Posterior cingulate gyrus (tissue), 11 donors: ENCODE measurements around the gene FAM25A.
"Not testable (repeated sequence)": the region's sequence is repeated elsewhere in the genome, so short reads cannot be mapped to it uniquely, and the experiment has no call there.

Experiments used
- DNase-seq, 10 donors: peaks; one replicate each; pipeline versions ENCODE4 v3.0.0 to v3.0.0-alpha.2; 2020 to 2021; ENCODE audit warnings: mixed read lengths in 3 of 10
- intact Hi-C: fragments of 100-400 bp; cut with DNase I; formaldehyde crosslinking; loops from one replicate; pipeline ENCODE4 v1.15.1; 2023

Gene FAM25A

DNA sequence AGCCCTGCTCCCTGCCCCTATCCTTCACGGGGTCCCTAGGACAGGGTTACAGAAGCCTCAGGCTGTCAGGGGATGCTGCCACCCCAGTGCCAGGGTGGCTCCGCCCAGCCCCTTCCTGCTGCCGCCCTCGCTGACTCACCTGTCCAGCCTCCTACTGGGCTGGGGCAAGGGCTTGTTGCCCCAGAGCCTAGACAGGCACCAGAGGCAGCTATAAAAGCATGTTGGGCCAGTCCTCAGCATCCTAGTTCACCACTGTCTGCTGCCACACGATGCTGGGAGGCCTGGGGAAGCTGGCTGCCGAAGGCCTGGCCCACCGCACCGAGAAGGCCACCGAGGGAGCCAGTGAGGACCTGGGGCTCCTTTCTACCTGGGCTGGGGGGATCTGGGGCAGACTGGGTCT lies at the start of gene FAM25A:
FAM25A (plus strand) TSS at position 239 of the 400 bp plus-strand sequence; CDS start at position 270, 31 bp downstream.
- DNase-seq, intact Hi-C loops: not testable (repeated sequence)

DNA sequence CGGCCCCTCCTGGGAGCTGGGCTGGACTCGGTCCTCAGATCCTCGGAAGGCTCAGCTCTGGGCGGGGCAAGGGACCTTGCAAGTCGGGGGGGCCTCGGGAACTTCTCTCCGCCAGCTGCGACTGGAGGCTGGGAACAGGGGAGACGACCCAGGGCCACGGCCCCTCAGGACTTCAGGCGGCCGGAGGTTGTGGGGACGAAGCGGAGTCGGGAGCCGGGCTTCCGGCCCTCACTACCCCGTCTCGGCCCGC lies 49.2 kb upstream of the FAM25A start:
- intact Hi-C loops, result no loop called here

DNA sequence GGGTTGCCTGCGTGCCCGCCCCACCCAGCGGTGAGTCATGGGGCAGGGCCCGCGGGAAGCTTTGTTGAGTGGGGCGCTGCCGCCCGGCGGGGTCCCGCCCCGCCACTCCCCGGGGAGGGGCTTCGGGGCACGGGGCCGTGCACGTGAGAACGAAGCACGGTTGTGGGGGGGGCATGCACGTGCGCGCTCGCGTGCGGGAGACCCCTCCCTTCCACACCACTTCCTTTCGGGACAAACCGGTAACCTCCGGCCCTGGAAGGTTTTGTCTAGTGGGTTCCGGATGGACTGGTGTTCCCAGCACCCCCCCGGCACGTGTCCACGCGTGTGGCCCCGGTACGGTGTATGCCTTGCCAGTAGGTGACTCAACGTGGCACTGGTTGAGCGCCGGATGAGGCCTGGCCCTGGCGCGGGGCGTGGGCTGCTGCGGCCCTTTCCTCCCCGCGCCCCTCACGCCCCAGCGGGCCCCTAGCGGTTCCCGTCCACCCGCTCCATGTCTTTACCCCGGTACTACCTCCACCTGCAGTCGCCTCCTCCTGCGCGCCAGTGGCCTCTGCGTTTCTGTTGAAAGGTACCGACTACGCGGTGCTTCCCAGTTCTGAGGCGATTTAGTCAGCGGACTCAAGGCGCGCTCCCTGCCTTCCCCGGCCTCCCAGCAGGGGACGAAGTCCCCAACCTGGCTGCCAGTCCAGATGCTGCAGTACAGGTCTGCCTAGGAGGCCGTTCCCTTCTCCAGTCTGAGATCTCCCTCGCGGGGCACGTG lies 48.7 kb upstream of the FAM25A start:
- intact Hi-C loops, result no loop called here

More for the DNA sequence above, 49.2 kb upstream of the FAM25A start:
- DNase-seq, result no peak

DNA sequence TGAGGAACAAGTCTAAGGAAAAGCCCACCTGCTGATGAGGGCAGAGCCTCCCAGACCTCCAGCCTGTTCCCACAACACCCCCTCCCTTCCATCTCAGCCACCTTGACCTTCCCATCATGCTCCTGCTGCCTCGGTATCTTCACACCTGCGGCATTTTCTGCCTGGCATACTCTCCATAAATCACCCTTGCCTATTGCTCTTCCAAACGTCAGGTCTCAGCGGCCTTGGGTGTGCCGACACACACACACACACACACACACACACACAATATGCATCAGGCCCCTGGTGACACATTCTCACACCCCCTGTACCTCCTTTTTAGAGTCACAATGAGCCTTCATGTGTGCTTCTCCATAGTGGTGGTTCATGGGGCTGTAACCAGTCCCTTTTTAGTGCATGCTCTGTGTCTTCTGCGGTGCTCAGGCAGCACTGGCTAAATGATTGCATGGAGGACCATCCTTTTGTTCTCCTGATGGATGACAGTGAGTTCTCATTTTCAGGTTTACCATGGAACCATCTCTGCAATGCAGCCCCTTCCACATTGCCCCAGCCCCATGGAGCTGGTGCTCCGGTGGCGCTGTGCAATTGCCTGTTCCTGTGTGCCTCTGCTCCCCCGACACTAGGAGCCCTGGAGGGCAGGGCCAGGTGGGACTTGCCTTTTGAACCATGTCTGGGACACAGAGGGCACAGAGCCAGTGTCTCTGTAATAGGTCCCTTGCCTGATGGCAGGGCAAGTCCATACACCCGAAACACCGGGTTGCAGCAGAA lies 47.3 kb upstream of the FAM25A start:
- intact Hi-C loops, result no loop called here
- peak in 2 of 10 donors; percentile 42 to 68 for DNase-seq

More for the DNA sequence above, 48.7 kb upstream of the FAM25A start:
- DNase-seq, result peak in 6 of 10 donors; percentile 39 to 91 (median 70)

DNA sequence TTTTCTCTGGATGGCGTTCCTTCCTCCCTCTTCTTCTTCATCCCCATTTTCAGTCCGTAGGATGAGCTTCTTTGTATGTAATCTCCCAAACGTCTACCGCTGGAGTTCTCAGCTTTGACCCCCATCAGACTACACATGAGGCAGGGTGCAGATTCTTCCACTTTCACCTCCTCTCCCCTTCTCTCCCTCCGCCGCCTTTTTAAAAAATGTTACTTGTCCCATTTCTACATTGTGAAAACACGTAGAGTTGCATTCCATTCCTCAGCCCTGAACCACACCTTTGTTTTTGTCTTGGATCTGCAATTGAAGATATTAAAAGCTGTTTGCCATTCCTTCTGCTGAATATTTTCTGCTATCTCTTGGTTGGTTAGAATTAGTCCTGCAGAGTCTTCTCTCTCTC lies 45.6 kb upstream of the FAM25A start:
- intact Hi-C loops, result no loop called here
- no peak for DNase-seq

DNA sequence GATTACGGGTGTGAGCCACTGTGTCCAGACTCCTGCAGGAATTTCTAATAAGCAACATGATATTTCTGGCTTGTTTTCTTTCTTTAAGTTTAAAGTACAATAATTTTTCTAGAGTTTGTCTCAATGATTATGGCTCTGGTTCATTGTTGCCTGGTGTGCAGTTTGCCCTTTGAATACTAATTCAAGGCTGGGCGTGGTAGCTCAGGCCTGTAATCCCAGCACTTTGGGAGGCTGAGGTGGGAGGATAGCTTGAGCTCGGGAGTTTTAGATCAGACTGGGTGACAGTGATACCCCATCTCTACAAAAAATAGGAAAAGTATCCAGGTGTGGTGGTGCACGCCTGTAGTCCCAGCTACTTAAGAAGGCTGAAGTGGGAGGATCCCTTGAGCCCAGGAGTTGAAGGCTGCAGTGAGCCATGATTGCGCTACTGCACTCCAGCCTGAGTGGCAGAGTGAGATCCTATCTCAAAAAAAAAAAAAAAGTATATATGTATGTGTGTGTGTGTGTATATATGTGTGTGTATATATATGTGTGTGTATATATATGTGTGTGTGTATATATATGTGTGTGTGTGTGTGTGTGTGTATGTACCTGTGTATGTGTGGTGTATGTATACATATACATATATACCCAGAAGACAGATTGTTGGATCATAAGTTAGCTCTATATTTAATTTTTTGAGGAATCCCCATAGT lies 43.6 kb upstream of the FAM25A start:
- DNase-seq, result peak in 2 of 10 donors; percentile 40 to 48
- intact Hi-C loops, result no loop called here

DNA sequence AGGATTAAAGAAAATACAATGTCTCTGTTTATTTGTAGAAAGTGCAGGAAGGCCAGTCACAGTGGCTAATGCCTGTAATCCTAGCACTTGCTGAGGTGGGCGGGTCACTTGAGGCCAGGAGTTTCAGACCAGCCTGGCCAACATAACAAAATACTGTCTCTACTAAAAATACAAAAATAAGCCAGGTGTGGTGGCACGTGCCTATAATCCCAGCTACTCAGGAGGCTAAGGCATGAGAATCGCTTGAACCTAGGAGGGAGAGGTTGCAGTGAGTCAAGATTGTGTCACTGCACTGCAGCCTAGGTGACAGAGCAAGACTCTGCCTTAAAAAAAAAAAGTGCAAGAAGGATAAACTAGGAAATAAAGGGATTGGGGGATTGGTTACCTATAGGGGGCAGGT lies 41.6 kb upstream of the FAM25A start:
- intact Hi-C loops, result not testable (repeated sequence)
- DNase-seq, result peak in 1 of 10 donors; percentile 19

DNA sequence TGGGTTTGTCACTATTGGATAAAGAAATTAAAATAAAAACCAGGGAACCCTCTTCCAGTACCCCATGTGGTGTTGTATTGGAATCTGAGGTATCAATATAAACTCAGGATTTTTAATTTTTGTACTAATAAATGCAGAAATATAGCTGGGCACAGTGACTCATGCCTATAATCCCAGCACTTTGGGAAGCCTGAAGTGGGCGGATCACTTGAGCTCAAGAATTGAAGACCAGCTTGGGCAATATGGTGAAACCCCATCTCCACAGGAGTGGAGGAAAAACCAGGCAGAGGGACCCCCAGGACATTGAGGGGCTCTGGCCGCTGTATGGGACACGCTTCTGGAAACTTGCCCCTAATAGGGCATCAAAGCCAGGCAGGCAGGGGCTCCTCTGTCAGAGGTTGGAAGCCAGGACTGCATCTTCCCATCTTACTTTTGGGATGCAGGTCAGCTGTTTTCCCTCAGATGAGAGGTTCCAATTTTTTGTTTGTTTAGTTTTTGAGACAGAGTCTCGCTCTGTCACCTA lies 40.7 kb upstream of the FAM25A start:
- intact Hi-C loops, result no loop called here
- DNase-seq, result peak in 1 of 10 donors; percentile 43

DNA sequence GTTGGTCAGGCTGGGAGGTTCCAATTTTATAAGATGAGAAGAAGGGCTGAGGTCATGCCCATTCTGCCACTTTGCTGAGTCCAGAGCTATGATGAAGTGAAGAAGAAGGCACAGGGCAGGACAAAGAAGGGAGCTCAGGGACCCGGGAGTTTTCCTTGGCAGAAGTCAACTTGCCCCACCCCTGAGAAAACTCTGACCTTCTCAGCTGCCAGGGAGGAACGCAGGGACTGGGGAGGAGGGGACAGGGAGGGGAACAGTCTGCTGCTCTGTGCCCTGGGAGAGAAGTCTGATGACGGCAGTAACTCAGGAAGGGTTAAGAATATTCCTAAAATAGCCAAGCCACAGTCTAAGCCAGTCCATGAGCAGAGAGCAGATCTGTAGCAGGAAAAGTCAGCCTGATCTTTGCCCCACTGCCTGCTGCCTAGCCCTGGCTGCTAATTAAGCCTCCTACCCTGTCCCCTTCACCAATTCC lies 40.1 kb upstream of the FAM25A start:
- intact Hi-C loops, result no loop called here
- DNase-seq, result peak in 1 of 10 donors; percentile 43

DNA sequence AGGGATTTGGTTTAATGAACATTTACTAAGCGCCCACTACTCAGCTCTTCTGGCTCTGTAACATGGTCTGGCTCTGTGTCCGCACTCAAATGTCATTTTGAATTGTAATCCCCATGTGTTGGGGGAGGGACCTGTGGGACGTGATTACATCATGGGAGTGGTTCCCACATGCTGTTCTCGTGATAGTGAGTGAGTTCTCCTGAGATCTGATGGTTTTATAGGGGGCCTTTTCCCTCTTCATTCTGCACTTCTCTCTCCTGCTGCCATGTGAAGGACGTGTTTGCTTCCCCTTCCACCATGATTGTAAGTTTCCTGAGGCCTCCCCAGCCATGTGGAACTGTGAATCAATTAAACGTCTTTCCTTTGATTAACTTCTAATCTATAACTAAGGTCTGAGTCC lies 39.1 kb upstream of the FAM25A start:
- intact Hi-C loops, DNase-seq: not testable (repeated sequence)

DNA sequence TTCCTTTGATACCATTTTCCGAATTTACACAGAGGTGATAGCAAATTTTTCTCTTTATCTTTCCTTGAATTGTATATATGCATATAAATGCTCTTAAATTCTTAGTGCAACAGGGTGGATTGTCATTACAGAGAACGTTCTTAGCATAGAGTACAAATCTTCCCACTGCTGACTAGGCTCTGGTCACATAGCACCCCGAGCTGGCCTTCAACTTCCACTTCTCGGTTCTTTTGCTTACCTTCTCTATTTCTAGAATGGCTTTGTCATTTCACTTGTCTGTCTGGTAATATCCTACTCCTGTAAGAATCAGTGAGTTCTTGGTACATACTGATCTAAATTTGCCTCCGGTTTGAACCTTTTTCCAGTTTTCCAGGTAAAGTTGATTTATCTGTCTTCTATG lies 38.4 kb upstream of the FAM25A start:
- peak in 1 of 10 donors; percentile 30 for DNase-seq
- intact Hi-C loops, result no loop called here

DNA sequence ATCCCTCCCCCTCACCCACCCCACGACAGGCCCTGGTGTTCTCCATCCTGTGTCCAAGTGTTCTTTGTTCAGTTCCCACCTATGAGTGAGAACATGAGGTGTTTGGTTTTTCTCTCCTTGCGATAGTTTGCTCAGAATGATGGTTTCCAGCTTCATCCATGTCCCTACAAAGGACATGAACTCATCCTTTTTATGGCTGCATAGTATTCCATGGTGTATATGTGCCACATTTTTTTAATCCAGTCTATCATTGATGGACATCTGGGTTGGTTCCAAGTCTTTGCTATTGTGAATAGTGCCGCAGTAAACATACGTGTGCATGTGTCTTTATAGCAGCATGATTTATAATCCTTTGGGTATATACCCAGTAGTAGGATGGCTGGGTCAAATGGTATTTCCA lies 35.6 kb upstream of the FAM25A start:
- DNase-seq, intact Hi-C loops: not testable (repeated sequence)

DNA sequence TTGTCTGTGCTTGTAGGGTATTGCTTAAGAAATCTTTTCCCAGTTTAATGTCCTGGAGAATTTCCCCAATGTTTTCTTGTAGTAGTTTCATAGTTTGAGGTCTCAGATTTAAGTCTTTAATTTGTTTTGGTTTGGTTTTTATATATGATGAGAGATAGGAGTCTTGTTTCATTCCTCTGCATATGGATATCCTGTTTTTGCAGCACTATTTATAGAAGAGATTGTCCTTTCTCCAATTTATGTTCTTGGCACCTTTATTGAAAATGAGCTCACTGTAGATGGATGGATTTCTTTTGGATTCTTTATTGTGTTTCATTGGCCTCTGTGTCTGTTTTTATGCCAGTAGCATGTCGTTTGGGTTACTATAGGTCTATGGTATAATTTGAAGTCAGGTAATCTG lies 31.6 kb upstream of the FAM25A start:
- intact Hi-C loops, result no loop called here
- DNase-seq, result no peak

DNA sequence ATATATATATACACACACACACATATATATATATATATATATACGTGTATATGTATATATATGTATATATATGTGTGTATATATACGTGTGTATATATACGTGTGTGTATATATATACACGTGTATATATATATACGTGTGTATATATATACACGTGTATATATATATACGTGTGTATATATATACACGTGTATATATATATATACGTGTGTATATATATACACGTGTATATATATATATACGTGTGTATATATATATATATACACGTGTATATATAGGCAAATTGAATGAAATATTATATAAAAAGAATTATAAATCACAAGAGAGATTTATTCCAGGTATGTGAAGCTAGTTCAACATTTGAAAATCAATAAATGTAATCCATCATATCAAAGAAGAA lies 28.7 kb upstream of the FAM25A start:
- DNase-seq, intact Hi-C loops: not testable (repeated sequence)

DNA sequence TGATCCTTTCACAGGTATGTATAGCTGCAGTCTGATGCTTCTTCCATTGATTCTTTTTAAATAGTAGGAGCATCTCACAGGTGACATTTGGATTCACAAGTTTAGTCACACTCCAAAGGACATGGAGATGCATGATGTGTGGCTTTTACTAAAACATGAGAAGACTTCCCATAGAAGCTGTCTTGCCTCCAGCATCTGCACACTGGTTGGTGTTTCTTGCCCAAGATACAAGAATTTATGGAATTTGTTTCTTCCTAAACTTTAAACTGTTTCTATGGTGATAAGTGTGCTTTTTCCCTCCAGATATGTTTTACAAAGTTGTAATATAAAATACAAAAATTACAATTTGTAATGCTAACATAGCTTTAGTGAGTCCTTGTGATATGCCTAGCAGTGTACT lies 27.6 kb upstream of the FAM25A start:
- intact Hi-C loops, result no loop called here
- DNase-seq, result no peak

DNA sequence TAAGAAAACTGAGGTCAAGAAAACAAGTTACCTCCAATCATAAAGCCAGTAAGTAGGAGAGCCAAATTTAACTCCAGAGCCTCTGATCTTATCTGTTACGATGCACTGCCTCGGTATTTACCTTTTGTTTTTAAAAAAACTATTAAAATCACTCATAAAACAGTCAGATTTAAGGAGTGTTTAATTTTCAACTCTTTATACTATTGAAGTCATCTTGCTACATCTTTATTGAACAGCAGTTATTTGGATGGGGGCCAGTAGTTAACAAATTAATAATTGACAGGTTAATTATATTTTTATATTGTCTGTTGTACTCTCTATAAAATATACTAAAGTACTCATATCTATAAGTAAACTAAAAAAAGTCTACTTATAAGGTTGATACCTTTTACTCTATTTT lies 27.2 kb upstream of the FAM25A start:
- intact Hi-C loops, result no loop called here
- DNase-seq, result no peak

DNA sequence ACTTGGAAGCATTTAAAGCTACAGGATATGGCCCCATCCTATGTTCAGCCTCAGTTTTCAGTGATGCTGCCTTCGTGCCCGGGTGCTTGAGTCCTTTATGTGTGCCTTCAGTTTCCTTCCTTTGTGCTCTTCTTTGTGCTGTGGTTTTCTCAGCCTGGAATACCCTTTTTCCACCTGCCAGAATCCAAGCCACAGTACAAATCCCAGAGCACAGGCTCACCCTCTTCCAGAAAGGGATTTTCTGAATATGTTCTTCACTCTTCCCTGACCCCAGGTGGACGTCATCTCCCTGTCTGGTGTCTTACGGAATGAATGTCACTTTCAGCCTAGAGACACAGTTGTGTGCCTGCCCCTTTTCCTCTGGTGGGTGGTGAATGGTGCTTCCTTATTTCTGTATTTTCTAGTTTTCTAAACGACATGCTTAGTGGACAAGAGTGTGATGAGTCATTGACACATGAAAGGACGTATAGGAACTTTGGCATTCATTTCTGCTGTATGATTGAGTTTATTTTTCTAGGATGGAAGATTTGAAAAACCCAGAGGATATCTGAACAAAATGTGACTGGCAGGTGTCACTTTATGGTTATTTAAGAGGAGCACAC lies 20.2 kb upstream of the FAM25A start:
- DNase-seq, intact Hi-C loops: not testable (repeated sequence)

DNA sequence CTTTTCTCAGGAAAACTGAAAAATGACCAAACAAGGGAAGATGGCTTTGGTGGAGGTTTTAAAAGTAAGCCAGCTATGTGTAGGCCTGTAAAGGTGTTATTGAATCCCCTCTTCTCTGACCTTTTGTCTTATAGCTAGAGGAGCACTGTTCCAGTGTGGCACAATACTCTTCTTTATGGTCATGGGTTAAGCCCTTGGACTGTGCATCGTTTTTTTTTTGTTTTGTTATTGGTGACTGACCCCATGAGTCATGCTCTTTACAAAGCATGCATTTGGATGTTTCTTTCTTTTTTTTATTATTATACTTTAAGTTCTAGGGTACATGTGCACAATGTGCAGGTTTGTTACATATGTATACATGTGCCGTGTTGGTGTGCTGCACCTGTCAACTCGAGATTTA lies 19.6 kb upstream of the FAM25A start:
- no peak for DNase-seq
- intact Hi-C loops, result no loop called here

DNA sequence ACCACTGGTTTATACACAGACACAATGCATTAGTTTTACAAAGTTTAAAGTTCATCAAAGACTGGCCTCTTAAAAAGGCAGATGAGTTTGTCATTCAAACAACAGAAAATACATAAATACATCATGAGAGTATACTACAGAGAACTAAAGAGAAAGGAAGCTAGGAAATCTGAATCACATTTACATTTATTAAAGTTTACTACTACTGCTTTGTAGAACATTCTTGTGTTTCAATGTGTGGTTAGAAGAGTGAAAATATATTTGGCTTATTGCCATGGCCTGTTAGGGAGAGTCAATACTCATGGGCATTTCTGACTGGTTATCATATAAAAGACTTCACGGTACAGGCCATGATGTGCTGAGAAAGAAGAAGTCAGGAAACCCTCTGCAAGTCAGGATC lies 13.0 kb upstream of the FAM25A start:
- intact Hi-C loops, DNase-seq: not testable (repeated sequence)

DNA sequence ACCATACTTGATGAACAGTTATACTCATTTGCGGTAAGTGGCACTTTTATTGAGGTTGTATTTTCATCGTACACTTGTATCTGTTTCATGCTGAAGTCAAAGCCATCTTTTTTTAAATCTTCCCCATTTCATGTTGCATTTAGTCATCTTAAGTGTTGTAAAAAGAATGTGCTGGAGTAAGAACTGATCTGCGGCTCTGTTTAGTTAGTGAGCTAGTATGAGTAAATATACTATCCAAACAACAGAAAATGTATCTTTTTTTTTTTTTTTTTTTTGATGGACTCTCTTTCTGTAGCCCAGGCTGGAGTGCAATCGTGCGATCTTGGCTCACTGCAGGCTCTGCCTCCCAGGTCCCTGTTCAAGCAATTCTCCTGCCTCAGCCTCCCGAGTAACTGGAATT lies 12.4 kb upstream of the FAM25A start:
- intact Hi-C loops, DNase-seq: not testable (repeated sequence)

DNA sequence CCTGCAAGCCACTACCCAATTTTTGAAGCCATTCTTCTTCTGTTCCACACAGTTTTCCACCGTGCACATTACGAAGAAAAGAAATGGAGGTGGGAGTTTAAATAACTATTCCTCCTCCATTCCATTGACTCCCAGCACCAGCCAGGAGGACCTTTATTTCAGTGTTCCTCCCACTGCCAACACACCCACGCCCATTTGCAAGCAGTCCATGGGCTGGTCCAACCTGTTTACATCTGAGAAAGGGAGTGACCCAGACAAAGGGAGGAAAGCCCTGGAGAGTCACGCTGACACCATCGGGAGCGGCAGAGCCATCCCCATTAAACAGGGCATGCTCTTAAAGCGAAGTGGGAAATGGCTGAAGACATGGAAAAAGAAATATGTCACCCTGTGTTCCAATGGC lies 11.8 kb upstream of the FAM25A start:
- DNase-seq, intact Hi-C loops: not testable (repeated sequence)
